ENCODE data around the gene BEAN1. TPM values are rescaled to one million over a fixed set of nuclear protein-coding genes. Genes with fewer than 3 reads are reported as not detected.

BEAN1 gene
- polyA plus RNA-seq, 3 donors: 0.12 to 0.81 TPM; not detected in 1

DNA sequence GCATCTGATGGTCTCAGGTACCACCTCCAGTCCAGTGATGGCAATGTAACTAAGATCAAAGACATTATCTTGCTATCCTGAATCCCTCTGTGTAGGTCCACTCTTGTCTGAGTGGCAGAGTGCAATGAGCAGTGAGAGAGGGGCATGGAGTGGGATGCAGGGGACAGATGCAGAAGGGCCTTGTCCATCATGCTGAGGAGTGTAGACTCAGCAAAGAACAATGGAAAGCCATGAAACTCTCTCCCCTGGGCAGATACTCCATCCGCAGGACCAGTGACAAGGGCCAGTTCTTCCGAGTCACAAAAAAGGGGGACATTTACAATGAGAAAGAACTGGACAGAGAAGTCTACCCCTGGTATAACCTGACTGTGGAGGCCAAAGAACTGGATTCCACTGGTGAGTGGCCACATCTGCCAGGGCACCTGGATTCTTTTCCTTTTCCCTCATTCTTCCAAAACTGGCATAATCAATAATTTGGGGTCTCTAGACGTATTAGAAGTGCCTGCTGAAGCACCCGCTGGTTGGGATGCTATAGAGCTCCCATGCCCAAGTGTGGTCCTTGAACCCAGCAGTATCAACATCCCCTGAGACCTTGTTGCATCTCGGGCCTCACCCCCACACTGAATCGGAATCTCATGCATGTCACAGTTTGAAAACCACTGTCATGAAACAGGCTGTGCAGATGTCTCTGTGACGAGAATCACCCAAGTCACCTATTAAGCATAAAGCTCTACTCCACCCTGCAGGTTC is 31.1 kb upstream of the BEAN1 start:
- H3K9ac ChIP-seq (ENCODE audit: insufficient read depth, low read length, poor library complexity, severe bottlenecking): no peak overlapping the region
- no peak overlapping the region for H2AFZ ChIP-seq (ENCODE audit: insufficient read depth, low read depth, low read length, poor library complexity, severe bottlenecking)
- no peak overlapping the region for H3K4me3 ChIP-seq (replicated peaks in 1 of 3; ENCODE audit: low read depth in 2 of 3, low read length in 3 of 3)
- intact Hi-C loops (cut with micrococcal nuclease): no loop called here
- no peaks in the 10 kb centered on the region for H3K79me2 ChIP-seq (ENCODE audit: insufficient read depth, low read length)
- H3K36me3 ChIP-seq (replicated peaks in 1 of 2; ENCODE audit: control insufficient read depth in 1 of 2, insufficient read depth in 2 of 2, low read length in 2 of 2): no peaks in the 10 kb centered on the region
- H3K4me2 ChIP-seq (replicated peaks; ENCODE audit: extremely low read depth, low read length, poor library complexity, severe bottlenecking): no peak overlapping the region
- no peak for DNase-seq
- no peak overlapping the region for H3K27ac ChIP-seq (ENCODE audit: low read depth in 1 of 2, low read length in 2 of 2)
- 96% methylated on average over 4 of the region's 7 CpGs for WGBS (ENCODE audit: insufficient coverage)
- peaks cover 2 to 5% (median 3%) of the 10 kb centered on the region in 3 donors for H3K27me3 Mint-ChIP-seq (ENCODE audit: low read depth in 3 of 3)
- H3K27ac Mint-ChIP-seq: no peak overlapping the region
- H3K4me3 Mint-ChIP-seq: no peak overlapping the region
- no peaks in the 10 kb centered on the region for H3K9me3 ChIP-seq (replicated peaks in 1 of 2; ENCODE audit: control insufficient read depth in 1 of 2, insufficient read depth in 1 of 2, low read length in 2 of 2)
- no peak for TF ChIP-seq CTCF (IDR thresholded peaks at IDR 0.05)
- H4K20me1 ChIP-seq (ENCODE audit: insufficient read depth, low read length): no peaks in the 10 kb centered on the region
- no peaks in the 10 kb centered on the region for H3K4me1 ChIP-seq (ENCODE audit: control insufficient read depth in 1 of 2, insufficient read depth in 2 of 2, low read length in 2 of 2)
- H3K4me1 Mint-ChIP-seq: no peaks in the 10 kb centered on the region
- H3K9me3 Mint-ChIP-seq: peaks cover 0 to 2% (median 0%) of the 10 kb centered on the region in 7 donors
- no peaks in the 10 kb centered on the region for H3K27me3 ChIP-seq (ENCODE audit: control insufficient read depth in 2 of 2, insufficient read depth in 2 of 2, low read length in 2 of 2)
- H3K36me3 Mint-ChIP-seq: no peaks in the 10 kb centered on the region

DNA sequence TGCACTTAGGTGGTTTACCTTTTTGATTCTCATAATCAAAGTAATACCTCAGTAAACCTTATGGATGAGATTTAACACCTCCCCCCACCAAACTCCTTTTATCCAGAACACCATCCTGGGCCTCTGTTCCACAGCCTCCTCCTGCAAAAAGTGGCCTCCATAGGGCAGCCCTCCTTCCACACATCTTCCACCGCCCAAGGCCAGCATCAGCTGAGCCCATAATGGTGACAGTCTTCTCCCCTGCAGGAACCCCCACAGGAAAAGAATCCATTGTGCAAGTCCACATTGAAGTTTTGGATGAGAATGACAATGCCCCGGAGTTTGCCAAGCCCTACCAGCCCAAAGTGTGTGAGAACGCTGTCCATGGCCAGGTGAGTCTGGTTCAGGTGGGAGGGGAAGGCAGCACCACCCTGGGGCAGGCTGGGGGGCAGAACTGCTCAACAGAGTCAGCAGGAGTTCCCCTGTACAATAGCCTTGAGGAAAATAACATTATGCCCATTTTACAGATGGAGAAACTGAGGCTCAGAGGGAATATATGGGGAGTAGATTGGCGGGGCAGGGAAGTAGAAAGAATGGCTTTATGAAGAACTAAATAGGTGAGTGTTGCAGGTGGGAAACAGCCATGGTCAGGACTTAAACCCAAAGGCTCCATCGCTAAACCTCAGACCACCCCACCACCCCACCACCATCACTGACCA is 29.2 kb upstream of the BEAN1 start:
- H3K9me3 Mint-ChIP-seq: peaks cover 0 to 2% (median 0%) of the 10 kb centered on the region in 7 donors
- no peaks in the 10 kb centered on the region for H3K36me3 ChIP-seq (replicated peaks in 1 of 2; ENCODE audit: control insufficient read depth in 1 of 2, insufficient read depth in 2 of 2, low read length in 2 of 2)

More for the DNA sequence above, 29.2 kb upstream of the BEAN1 start:
- Histone ChIP-seq H2AFZ (ENCODE audit: insufficient read depth, low read depth, low read length, poor library complexity, severe bottlenecking) (no peak overlapping the region), H3K27me3 (ENCODE audit: control insufficient read depth in 2 of 2, insufficient read depth in 2 of 2, low read length in 2 of 2) (no peaks in the 10 kb centered on the region), H3K4me3 (replicated peaks in 1 of 3; ENCODE audit: low read depth in 2 of 3, low read length in 3 of 3) (no peak overlapping the region), H3K4me1 (ENCODE audit: control insufficient read depth in 1 of 2, insufficient read depth in 2 of 2, low read length in 2 of 2) (no peaks in the 10 kb centered on the region), H3K9ac (ENCODE audit: insufficient read depth, low read length, poor library complexity, severe bottlenecking) (no peak overlapping the region), H4K20me1 (ENCODE audit: insufficient read depth, low read length) (no peaks in the 10 kb centered on the region), H3K4me2 (replicated peaks; ENCODE audit: extremely low read depth, low read length, poor library complexity, severe bottlenecking) (no peak overlapping the region), H3K79me2 (ENCODE audit: insufficient read depth, low read length) (no peaks in the 10 kb centered on the region), H3K27ac (ENCODE audit: low read depth in 1 of 2, low read length in 2 of 2) (no peak overlapping the region), H3K9me3 (replicated peaks in 1 of 2; ENCODE audit: control insufficient read depth in 1 of 2, insufficient read depth in 1 of 2, low read length in 2 of 2) (no peaks in the 10 kb centered on the region)
- H3K4me1 Mint-ChIP-seq: no peaks in the 10 kb centered on the region
- no peak overlapping the region for H3K27ac Mint-ChIP-seq
- no peak for DNase-seq
- intact Hi-C loops (cut with micrococcal nuclease): no loop called here
- no peak for TF ChIP-seq CTCF (IDR thresholded peaks at IDR 0.05)
- H3K4me3 Mint-ChIP-seq: no peak overlapping the region
- 100% methylated on average over 1 of the region's 5 CpGs for WGBS (ENCODE audit: insufficient coverage)
- peaks cover 2 to 8% (median 3%) of the 10 kb centered on the region in 3 donors for H3K27me3 Mint-ChIP-seq (ENCODE audit: low read depth in 3 of 3)
- H3K36me3 Mint-ChIP-seq: no peaks in the 10 kb centered on the region
